ENCODE data around the gene DTL.

The DTL gene

DNA sequence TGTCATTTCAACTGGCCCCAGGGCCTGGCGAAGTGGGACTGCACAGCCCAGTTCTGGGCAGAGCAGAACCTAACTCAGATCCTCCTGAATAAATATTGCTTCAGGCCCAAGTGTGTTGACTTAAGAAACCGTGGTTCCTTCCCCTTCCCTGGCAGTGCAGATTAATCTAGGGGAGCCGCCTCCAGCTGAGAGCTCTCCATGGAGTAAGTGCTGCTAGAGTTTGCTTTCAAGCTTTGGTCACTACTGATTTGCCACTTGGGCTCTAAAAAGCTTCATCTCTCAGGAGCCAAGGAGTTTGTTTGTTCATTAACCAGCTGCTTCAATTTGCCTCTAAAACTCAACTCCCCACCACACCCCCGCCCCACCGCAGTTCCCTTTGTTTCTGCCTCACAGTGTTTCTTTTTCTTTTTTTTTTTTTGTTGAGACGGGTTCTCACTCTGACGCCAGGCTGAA is 112.1 kb downstream of the DTL start:
- H3K36me3 ChIP-seq (ENCODE audit: control insufficient read depth, insufficient read depth, low read length): no peaks in the 10 kb centered on the region
- H3K4me3 ChIP-seq (ENCODE audit: low read depth, low read length): no peak overlapping the region
- no peaks in the 10 kb centered on the region for H3K9me3 ChIP-seq (ENCODE audit: control insufficient read depth, low read length)
- TF ChIP-seq, protein P1, sequence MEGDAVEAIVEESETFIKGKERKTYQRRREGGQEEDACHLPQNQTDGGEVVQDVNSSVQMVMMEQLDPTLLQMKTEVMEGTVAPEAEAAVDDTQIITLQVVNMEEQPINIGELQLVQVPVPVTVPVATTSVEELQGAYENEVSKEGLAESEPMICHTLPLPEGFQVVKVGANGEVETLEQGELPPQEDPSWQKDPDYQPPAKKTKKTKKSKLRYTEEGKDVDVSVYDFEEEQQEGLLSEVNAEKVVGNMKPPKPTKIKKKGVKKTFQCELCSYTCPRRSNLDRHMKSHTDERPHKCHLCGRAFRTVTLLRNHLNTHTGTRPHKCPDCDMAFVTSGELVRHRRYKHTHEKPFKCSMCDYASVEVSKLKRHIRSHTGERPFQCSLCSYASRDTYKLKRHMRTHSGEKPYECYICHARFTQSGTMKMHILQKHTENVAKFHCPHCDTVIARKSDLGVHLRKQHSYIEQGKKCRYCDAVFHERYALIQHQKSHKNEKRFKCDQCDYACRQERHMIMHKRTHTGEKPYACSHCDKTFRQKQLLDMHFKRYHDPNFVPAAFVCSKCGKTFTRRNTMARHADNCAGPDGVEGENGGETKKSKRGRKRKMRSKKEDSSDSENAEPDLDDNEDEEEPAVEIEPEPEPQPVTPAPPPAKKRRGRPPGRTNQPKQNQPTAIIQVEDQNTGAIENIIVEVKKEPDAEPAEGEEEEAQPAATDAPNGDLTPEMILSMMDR (IDR thresholded peaks at IDR 0.05): no peak
- no peaks in the 10 kb centered on the region for H3K79me2 ChIP-seq
- H3K27ac ChIP-seq: no peak overlapping the region
- H3K27me3 ChIP-seq (ENCODE audit: control insufficient read depth, insufficient read depth, low read length): no peaks in the 10 kb centered on the region
- no peak overlapping the region for H2AFZ ChIP-seq
- H3K4me1 ChIP-seq: no peaks in the 10 kb centered on the region
- H3K9ac ChIP-seq: no peak overlapping the region
- H3K4me2 ChIP-seq (ENCODE audit: low read length): no peak overlapping the region

- Histone ChIP-seq H2AFZ (no peak overlapping the region), H3K4me2 (ENCODE audit: low read length) (no peak overlapping the region), H3K4me3 (ENCODE audit: low read depth, low read length) (no peak overlapping the region), H3K79me2 (no peaks in the 10 kb centered on the region), H3K27ac (no peak overlapping the region), H3K4me1 (no peaks in the 10 kb centered on the region), H3K9ac (no peak overlapping the region), H3K9me3 (ENCODE audit: control insufficient read depth, low read length) (no peaks in the 10 kb centered on the region), H3K36me3 (ENCODE audit: control insufficient read depth, insufficient read depth, low read length) (no peaks in the 10 kb centered on the region), H3K27me3 (ENCODE audit: control insufficient read depth, insufficient read depth, low read length) (no peaks in the 10 kb centered on the region)
- TF ChIP-seq, protein P1 (IDR thresholded peaks at IDR 0.05): no peak
Measured at GRCh38 chr1:212149566-212149965, 114.0 kb downstream of the DTL start.

DNA sequence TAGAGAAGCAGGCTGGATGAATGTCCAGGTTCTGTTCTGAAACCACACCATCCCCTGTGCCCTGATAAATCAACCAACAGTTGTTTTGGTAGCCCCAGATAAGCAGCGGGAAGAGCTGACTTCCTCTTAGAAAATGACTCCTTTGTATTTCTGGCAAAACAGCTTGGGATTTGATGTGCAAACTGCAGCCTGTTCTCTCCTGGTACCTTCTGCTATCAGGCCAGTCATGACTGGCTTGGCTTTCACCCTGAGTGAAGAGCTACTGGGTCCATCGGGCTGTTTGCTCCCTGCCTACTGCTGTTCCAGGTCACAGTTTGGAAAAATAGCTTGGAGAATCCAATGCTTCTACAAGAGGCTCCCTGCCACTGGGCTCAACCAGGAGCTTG is 116.8 kb downstream of the DTL start:
- Histone ChIP-seq H3K9me3 (ENCODE audit: control insufficient read depth, low read length) (no peaks in the 10 kb centered on the region), H3K4me3 (ENCODE audit: low read depth, low read length) (no peak overlapping the region), H2AFZ (no peak overlapping the region), H3K4me2 (ENCODE audit: low read length) (no peak overlapping the region), H3K9ac (no peak overlapping the region), H3K4me1 (no peaks in the 10 kb centered on the region), H3K36me3 (ENCODE audit: control insufficient read depth, insufficient read depth, low read length) (no peaks in the 10 kb centered on the region), H3K27me3 (ENCODE audit: control insufficient read depth, insufficient read depth, low read length) (no peaks in the 10 kb centered on the region), H3K27ac (no peak overlapping the region), H3K79me2 (no peaks in the 10 kb centered on the region)
- TF ChIP-seq, protein P1 (IDR thresholded peaks at IDR 0.05): no peak

GRCh38 chr1:212152869-212153268 is 117.3 kb downstream of the DTL start:
- no peaks in the 10 kb centered on the region for H3K9me3 ChIP-seq (ENCODE audit: control insufficient read depth, low read length)
- no peaks in the 10 kb centered on the region for H3K79me2 ChIP-seq
- H3K4me2 ChIP-seq (ENCODE audit: low read length): no peak overlapping the region
- no peaks in the 10 kb centered on the region for H3K27me3 ChIP-seq (ENCODE audit: control insufficient read depth, insufficient read depth, low read length)
- H3K27ac ChIP-seq: no peak overlapping the region
- TF ChIP-seq, protein P1 (IDR thresholded peaks at IDR 0.05): no peak
- H3K4me1 ChIP-seq: no peaks in the 10 kb centered on the region
- no peak overlapping the region for H2AFZ ChIP-seq
- no peaks in the 10 kb centered on the region for H3K36me3 ChIP-seq (ENCODE audit: control insufficient read depth, insufficient read depth, low read length)
- no peak overlapping the region for H3K9ac ChIP-seq
- H3K4me3 ChIP-seq (ENCODE audit: low read depth, low read length): no peak overlapping the region

DNA sequence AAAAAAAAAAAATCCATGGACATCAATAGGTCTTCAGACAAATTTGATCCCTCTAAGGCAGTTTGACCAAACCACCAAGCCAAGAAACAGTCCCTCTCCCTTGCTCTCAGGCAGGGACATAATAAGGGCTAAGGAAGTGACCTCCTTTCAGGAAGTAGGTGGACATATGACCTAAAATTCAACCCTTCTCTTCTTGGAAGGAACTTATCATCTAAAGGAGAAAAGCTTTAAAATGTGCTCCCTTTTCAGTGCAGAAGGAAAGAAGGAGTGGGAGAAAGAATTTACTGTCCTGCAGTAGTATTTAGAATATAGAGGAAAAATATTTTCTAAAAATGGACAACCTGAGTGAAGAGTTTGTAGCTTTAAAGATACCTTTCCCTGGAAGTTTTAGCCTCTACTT is 118.1 kb downstream of the DTL start:
- H3K36me3 ChIP-seq (ENCODE audit: control insufficient read depth, insufficient read depth, low read length): no peaks in the 10 kb centered on the region
- no peak overlapping the region for H2AFZ ChIP-seq
- TF ChIP-seq, protein P1 (IDR thresholded peaks at IDR 0.05): no peak
- H3K9ac ChIP-seq: no peak overlapping the region
- no peak overlapping the region for H3K27ac ChIP-seq
- H3K27me3 ChIP-seq (ENCODE audit: control insufficient read depth, insufficient read depth, low read length): no peaks in the 10 kb centered on the region
- H3K4me3 ChIP-seq (ENCODE audit: low read depth, low read length): no peak overlapping the region
- no peaks in the 10 kb centered on the region for H3K4me1 ChIP-seq
- no peaks in the 10 kb centered on the region for H3K79me2 ChIP-seq
- H3K4me2 ChIP-seq (ENCODE audit: low read length): no peak overlapping the region
- H3K9me3 ChIP-seq (ENCODE audit: control insufficient read depth, low read length): no peaks in the 10 kb centered on the region
